Psoas muscle (tissue), 8 donors: Measurements from ENCODE around the gene PRUNE2. TPM values are rescaled to one million over a fixed set of nuclear protein-coding genes. Genes with fewer than 3 reads are reported as not detected.

Source experiments
- ATAC-seq, 4 donors: fragments of 200-7000 bp; cut with Tn5 transposase; one replicate each; pipeline ENCODE4 v1.9.1; 2020; ENCODE audit warnings: moderate library complexity in 3 of 4, mild to moderate bottlenecking in 2 of 4
- DNase-seq, 2 donors: peaks; one replicate each; pipeline ENCODE4 v3.0.0-alpha.2; 2020
- H3K27ac ChIP-seq: fragments of 200-600 bp; one replicate; pipeline ENCODE4 v1.8.0; 2022
- H3K27me3 ChIP-seq, 3 donors: fragments of 200-600 bp in 1 of 3; one replicate each; pipeline versions ENCODE4 v1.6.1 to v1.8.0; 2013 to 2022; ENCODE audit warnings: low read length in 2 of 3, mild to moderate bottlenecking in 2 of 3, moderate library complexity in 1 of 3; ENCODE audit not compliant: insufficient read depth in 3 of 3
- H3K36me3 ChIP-seq, 2 donors: fragments of 200-600 bp in 1 of 2; one replicate each; pipeline versions ENCODE4 v1.6.1 to v1.8.0; 2013 to 2022; ENCODE audit warnings: low read depth in 1 of 2, mild to moderate bottlenecking in 1 of 2, moderate library complexity in 1 of 2; ENCODE audit not compliant: insufficient read depth in 1 of 2
- H3K4me1 ChIP-seq: fragments of 200-600 bp; one replicate; pipeline ENCODE4 v1.8.0; 2022
- H3K4me3 ChIP-seq: fragments of 200-600 bp; one replicate; pipeline ENCODE4 v1.8.0; 2022; ENCODE audit warnings: mild to moderate bottlenecking
- H3K9me3 ChIP-seq: fragments of 200-600 bp; one replicate; pipeline ENCODE4 v1.8.0; 2022
- WGBS, 3 donors: extraction: QIAGEN DNeasy Blood & Tissue Kit; methylation state at CpG; one replicate each; pipeline versions ENCODE4 v1.1.6 to v1.1.7; 2013; 5-methylcytosine and 5-hydroxymethylcytosine counted together
- intact Hi-C, 2 donors: fragments of 100-400 bp; cut with DNase I; formaldehyde crosslinking; loops; one replicate each; pipeline versions ENCODE4 v1.11.0 to v1.14.2; 2022
- polyA plus RNA-seq, 3 donors: library from polyadenylated mRNA; stranded (reverse); fragments of 200-250 nt; gene quantifications; one replicate each; pipeline ENCODE4 v1.2.3, GENCODE V29; 2013
- total RNA-seq, 4 donors: library from RNA; stranded (reverse); fragmentation: NEBNext Ultra II Directional in 2 of 4; extraction: Animal tissue kit (Norgen Biotek cat#: 25700) in 2 of 4; gene quantifications; one replicate each; pipeline versions ENCODE4 v1.2.1 to v1.2.4, GENCODE V29; 2021 to 2023
- TF ChIP-seq, protein P1 (sequence below): fragments of 200-600 bp; IDR thresholded peaks from one replicate; pipeline ENCODE4 v1.8.0; 2022; ENCODE audit warnings: antibody characterized with exemption
- donor health status: healthy with polysubstance abuse.
- donor health status: DM: no; HTN: no; CAD: no; lungs with moderate emphysema.
- donor health status: Bipolar disorder and iron deficiency.
- donor health status: healthy.
- donor health status: DM: yes; HTN: yes; CAD: no.
- donor health status: DM: no; HTN: no; CAD: no.
- donor health status: DM: no; HTN: no; CAD: no.
- donor health status: DM: yes; HTN: yes; CAD: no.

Gene PRUNE2
- total and polyA plus RNA-seq, 7 donors: 1.2 to 79.9 (median 3.6) TPM

DNA sequence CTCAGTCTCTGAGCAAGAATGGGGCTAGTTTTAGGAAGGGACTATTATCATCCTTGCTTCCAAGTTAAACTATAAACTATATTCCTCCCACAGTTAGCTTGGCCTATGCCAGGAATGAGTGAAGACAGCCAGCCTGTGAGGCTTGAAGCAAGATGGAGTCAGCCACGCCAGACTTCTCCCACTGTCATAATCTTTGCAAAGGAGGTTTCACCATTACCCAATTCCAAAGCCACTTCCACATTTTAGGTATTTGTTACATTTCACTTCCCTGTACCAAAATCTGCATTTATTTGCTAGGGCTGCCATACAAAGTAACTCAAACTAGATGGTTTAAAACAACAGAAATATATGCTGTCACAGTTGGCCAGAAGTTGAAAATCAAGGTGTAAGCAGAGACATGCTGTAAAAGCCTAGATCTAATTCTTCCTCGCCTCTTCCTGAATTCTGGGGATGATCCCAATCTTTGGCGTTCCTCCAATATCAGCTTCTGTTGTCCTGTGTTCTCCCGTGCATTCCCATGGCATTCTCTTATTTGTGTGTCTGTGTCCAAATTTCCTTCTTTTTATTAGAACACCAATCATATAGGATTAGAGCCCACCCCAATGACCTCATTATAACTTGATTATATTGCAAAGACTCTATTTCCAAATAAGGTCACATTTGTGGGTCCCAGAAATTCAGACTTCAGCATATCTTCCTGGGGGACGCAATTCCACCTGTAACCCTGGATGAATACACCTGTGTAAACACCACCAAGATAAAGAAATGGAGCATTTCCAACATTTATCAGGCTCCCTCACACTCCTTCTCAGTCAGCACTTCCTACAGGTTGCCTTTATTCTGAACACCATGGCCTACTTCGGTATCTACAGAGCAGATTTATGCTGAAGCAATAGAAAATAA is 320.2 kb downstream of the PRUNE2 start:
- DNase-seq: no peak
- intact Hi-C loops: no loop called here
- WGBS, 3 donors: 82 to 87% (median 84%) methylated on average over 6 of the region's 6 CpGs
- H3K4me1 ChIP-seq: no peaks in the 10 kb centered on the region
- ATAC-seq: no peak
- H3K27ac ChIP-seq: no peak overlapping the region
- TF ChIP-seq, protein P1, sequence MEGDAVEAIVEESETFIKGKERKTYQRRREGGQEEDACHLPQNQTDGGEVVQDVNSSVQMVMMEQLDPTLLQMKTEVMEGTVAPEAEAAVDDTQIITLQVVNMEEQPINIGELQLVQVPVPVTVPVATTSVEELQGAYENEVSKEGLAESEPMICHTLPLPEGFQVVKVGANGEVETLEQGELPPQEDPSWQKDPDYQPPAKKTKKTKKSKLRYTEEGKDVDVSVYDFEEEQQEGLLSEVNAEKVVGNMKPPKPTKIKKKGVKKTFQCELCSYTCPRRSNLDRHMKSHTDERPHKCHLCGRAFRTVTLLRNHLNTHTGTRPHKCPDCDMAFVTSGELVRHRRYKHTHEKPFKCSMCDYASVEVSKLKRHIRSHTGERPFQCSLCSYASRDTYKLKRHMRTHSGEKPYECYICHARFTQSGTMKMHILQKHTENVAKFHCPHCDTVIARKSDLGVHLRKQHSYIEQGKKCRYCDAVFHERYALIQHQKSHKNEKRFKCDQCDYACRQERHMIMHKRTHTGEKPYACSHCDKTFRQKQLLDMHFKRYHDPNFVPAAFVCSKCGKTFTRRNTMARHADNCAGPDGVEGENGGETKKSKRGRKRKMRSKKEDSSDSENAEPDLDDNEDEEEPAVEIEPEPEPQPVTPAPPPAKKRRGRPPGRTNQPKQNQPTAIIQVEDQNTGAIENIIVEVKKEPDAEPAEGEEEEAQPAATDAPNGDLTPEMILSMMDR: no peak
- no peaks in the 10 kb centered on the region for H3K36me3 ChIP-seq
- H3K9me3 ChIP-seq: no peaks in the 10 kb centered on the region
- H3K27me3 ChIP-seq: no peaks in the 10 kb centered on the region
- no peak overlapping the region for H3K4me3 ChIP-seq

DNA sequence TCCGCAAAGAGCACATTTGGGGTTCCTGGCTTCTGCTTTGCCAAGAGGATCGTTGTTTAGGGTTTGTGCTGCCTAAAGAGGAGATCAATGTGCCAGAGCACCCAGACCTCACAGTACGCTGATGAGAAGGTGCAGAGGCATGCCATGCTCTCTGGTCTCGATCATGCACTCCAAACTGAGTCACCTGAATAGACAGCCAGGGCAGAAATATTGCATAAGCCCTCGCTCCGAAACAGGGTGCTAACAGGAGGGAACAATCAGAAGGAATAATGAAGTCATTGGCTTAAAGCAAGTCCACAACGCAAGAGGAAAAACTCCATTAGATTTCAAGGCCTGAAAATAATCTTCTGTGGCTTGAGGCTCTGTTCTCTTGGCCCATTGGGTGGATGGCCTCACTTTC is 322.7 kb downstream of the PRUNE2 start:
- Histone ChIP-seq H3K4me3 (no peak overlapping the region), H3K9me3 (no peaks in the 10 kb centered on the region), H3K27me3 (no peaks in the 10 kb centered on the region), H3K36me3 (no peaks in the 10 kb centered on the region), H3K27ac (no peak overlapping the region), H3K4me1 (no peaks in the 10 kb centered on the region)
- WGBS, 3 donors: 89 to 93% (median 90%) methylated on average over 7 of the region's 7 CpGs
- DNase-seq (no peak), ATAC-seq (no peak)
- intact Hi-C loops: no loop called here
- TF ChIP-seq, protein P1: no peak

DNA sequence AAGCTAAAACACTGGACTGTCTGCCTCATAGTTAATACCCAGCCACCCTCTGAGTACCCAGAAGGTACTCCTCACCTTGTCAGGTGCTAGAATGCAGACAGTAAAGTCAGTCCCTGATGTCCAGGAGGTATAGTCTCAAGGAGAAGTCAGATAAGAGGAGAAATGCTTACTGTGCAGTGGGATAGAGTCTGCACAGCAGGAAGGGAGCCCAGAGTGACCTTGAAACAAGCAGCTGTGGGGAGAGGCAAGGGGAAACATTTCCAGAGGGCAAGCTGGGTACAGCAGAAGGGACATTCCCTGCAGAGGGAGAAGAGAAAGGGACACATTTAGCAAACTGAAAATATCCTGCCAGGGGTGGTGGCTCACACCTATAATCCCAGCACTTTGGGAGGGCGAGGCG is 324.2 kb downstream of the PRUNE2 start:
- 50 to 100% (median 83%) methylated on average over 2 of the region's 2 CpGs for WGBS, 3 donors
- H3K27ac ChIP-seq: no peak overlapping the region
- H3K36me3 ChIP-seq: no peaks in the 10 kb centered on the region
- H3K9me3 ChIP-seq: no peaks in the 10 kb centered on the region
- DNase-seq (no peak), ATAC-seq (no peak)
- H3K4me1 ChIP-seq: no peaks in the 10 kb centered on the region
- H3K4me3 ChIP-seq: no peak overlapping the region
- no peaks in the 10 kb centered on the region for H3K27me3 ChIP-seq
- intact Hi-C loops: no loop called here
- TF ChIP-seq, protein P1: no peak

DNA sequence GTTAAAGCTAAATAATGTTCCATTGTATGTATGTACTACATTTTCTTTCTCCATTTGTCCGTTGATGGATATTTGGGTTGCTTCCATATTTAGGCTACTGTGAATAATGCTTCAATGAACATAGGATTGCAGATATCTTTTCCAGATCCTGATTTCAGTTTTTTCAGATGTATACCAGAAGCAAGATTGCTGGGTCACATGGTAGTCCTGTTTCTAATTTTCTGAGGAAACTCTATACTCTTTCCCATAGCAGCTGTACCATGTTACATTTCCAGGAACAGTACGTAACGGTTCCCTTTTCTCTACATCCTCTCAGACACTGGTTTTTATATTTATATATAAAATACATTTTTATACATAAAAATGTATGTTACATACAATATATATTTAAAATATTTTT is 325.1 kb downstream of the PRUNE2 start:
- intact Hi-C loops: no loop called here
- Histone ChIP-seq H3K27me3 (no peaks in the 10 kb centered on the region), H3K36me3 (no peaks in the 10 kb centered on the region), H3K27ac (no peak overlapping the region), H3K9me3 (no peaks in the 10 kb centered on the region), H3K4me1 (no peaks in the 10 kb centered on the region), H3K4me3 (no peak overlapping the region)
- ATAC-seq (no peak), DNase-seq (no peak)
- TF ChIP-seq, protein P1: no peak
- 67 to 76% (median 71%) methylated on average over 3 of the region's 3 CpGs for WGBS, 3 donors

DNA sequence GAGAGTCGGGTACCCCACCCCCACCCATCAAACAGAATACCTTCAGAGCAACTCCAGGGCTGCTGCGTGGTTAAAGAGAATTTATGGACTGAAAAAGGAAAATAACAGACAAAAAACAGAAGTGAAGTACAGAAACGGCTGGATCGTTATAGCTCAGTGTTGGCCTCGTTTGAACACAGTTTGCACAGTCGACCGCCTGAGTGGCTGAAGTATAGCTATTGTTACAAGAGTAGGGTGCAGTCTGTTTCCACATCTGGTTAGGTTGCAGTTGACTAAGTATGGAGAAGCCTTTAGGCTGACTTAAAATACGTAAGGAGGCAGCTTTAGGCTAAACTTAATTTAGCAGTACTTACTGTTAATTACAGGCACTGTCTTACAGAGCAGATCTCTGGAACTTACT is 325.7 kb downstream of the PRUNE2 start:
- no peaks in the 10 kb centered on the region for H3K9me3 ChIP-seq
- TF ChIP-seq, protein P1: no peak
- H3K27ac ChIP-seq: no peak overlapping the region
- no peaks in the 10 kb centered on the region for H3K27me3 ChIP-seq
- intact Hi-C loops: no loop called here
- H3K4me1 ChIP-seq: no peaks in the 10 kb centered on the region
- no peak for ATAC-seq
- no peak overlapping the region for H3K4me3 ChIP-seq
- H3K36me3 ChIP-seq: no peaks in the 10 kb centered on the region
- no peak for DNase-seq
- 57 to 62% (median 60%) methylated on average over 8 of the region's 8 CpGs for WGBS, 3 donors
